Measurements from ENCODE around the gene EPB41L5.
"Not testable (repeated sequence)": the region's sequence is repeated elsewhere in the genome, so short reads cannot be mapped to it uniquely, and the experiment has no call there.

Gene EPB41L5

GRCh38 chr2:120032297-120032696, 19.4 kb downstream of the EPB41L5 start:
- DNase-seq = no peak

GRCh38 chr2:120034027-120034426, 21.1 kb downstream of the EPB41L5 start:
- DNase-seq = no peak

- no peak for DNase-seq
Measured at GRCh38 chr2:120034621-120035020, 21.7 kb downstream of the EPB41L5 start.

- DNase-seq = no peak
Measured at GRCh38 chr2:120036145-120036544, 23.3 kb downstream of the EPB41L5 start.

- no peak for DNase-seq
Measured at GRCh38 chr2:120037995-120038541, 25.2 kb downstream of the EPB41L5 start.

GRCh38 chr2:120042359-120042758, 29.5 kb downstream of the EPB41L5 start:
- no peak for DNase-seq

- no peak for DNase-seq
Measured at GRCh38 chr2:120044336-120044735, 31.5 kb downstream of the EPB41L5 start.

GRCh38 chr2:120045775-120046174, 32.9 kb downstream of the EPB41L5 start:
- DNase-seq = not testable (repeated sequence)

- DNase-seq = not testable (repeated sequence)
Measured at GRCh38 chr2:120046252-120046651, 33.4 kb downstream of the EPB41L5 start.

GRCh38 chr2:120052597-120052996, 39.7 kb downstream of the EPB41L5 start:
- no peak for DNase-seq

- no peak for DNase-seq
Measured at GRCh38 chr2:120053891-120054290, 41.0 kb downstream of the EPB41L5 start.

GRCh38 chr2:120059483-120059882, 46.6 kb downstream of the EPB41L5 start:
- no peak for DNase-seq

GRCh38 chr2:120060088-120060623, 47.3 kb downstream of the EPB41L5 start:
- no peak for DNase-seq

- DNase-seq = no peak
Measured at GRCh38 chr2:120064664-120065063, 51.8 kb downstream of the EPB41L5 start.

- DNase-seq = no peak
Measured at GRCh38 chr2:120066800-120067547, 54.1 kb downstream of the EPB41L5 start.

GRCh38 chr2:120068040-120068658, 55.3 kb downstream of the EPB41L5 start:
- DNase-seq = not testable (repeated sequence)

- no peak for DNase-seq
Measured at GRCh38 chr2:120075545-120075944, 62.7 kb downstream of the EPB41L5 start.

- DNase-seq = no peak
Measured at GRCh38 chr2:120077896-120078295, 65.0 kb downstream of the EPB41L5 start.

- no peak for DNase-seq
Measured at GRCh38 chr2:120079647-120080046, 66.8 kb downstream of the EPB41L5 start.

GRCh38 chr2:120091436-120091835, 78.6 kb downstream of the EPB41L5 start:
- no peak for DNase-seq

GRCh38 chr2:120094795-120095194, 81.9 kb downstream of the EPB41L5 start:
- DNase-seq = no peak

GRCh38 chr2:120100627-120101026, 87.8 kb downstream of the EPB41L5 start:
- DNase-seq = no peak

- DNase-seq = no peak
Measured at GRCh38 chr2:120103723-120104467, 91.0 kb downstream of the EPB41L5 start.

All from NCI-H524 treated with DMSO at 0.1 percent for 48 hours (cell line).